ENCODE results near the gene NT5C2.

The NT5C2 gene

DNA sequence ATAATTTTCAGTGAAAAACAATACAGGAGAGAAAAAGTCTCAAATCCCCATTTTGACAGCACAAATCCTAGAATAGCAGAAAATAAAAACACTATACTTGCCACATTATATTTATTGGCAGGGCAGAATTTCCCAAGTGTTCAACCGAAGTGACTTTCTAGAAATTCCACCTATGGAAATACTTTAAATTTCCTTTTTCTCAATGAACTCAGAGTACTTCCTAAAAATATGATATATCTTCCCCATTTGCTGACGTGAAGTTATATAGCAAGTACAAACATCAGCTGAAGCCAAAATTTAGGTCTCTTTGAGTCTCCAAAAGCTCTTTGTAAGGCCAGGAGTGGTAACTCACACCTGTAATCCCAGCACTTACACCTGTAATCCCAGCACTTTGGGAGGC lies 83.3 kb downstream of the NT5C2 start:
- TF ChIP-seq, protein P1, sequence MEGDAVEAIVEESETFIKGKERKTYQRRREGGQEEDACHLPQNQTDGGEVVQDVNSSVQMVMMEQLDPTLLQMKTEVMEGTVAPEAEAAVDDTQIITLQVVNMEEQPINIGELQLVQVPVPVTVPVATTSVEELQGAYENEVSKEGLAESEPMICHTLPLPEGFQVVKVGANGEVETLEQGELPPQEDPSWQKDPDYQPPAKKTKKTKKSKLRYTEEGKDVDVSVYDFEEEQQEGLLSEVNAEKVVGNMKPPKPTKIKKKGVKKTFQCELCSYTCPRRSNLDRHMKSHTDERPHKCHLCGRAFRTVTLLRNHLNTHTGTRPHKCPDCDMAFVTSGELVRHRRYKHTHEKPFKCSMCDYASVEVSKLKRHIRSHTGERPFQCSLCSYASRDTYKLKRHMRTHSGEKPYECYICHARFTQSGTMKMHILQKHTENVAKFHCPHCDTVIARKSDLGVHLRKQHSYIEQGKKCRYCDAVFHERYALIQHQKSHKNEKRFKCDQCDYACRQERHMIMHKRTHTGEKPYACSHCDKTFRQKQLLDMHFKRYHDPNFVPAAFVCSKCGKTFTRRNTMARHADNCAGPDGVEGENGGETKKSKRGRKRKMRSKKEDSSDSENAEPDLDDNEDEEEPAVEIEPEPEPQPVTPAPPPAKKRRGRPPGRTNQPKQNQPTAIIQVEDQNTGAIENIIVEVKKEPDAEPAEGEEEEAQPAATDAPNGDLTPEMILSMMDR (IDR thresholded peaks at IDR 0.05): no peak
- no peak for TF ChIP-seq ZFX (IDR thresholded peaks at IDR 0.05; ENCODE audit: borderline replicate concordance)
- no peak overlapping the region for H3K27ac ChIP-seq

DNA sequence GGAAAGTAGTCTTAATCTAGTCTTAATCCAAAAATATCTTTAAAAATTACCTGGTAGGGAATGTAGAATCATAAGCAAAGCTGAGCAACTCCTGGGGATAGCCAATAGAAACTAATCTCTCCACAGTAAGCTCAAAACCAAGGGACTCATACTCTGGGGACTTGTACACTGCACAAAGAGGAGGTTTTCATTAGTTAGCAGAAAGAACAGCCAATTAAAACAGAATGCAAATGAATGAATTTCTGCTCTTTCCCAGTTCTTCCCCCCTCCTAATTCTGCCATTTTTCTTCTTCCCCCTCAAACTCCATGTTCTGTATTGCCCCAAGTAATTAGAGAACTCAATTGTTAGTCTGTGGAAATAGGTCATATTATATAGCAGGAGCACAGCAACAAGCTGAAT lies 86.5 kb downstream of the NT5C2 start:
- H3K27ac ChIP-seq: no peak overlapping the region
- no peak for TF ChIP-seq ZFX (IDR thresholded peaks at IDR 0.05; ENCODE audit: borderline replicate concordance)
- TF ChIP-seq, protein P1 (IDR thresholded peaks at IDR 0.05): no peak

DNA sequence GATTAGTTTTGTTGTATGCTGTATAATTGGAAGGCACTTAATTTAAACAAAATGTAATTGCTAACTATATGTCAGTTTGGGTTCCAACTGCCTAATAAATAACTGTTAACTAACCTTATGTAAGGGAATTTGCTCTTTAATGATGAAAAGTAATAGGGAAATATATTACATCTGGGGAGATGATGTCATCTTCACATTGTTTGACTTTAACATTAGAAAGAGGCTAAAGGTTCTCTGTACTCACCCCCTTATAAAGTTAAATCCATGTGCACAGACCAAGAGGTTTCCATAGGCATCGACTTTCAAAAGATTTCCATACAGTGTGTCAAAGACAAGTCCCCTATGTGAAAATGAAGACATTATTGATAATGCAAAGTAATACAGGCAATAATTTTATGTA lies 87.6 kb downstream of the NT5C2 start:
- TF ChIP-seq, protein P1 (IDR thresholded peaks at IDR 0.05): no peak
- TF ChIP-seq ZFX (IDR thresholded peaks at IDR 0.05; ENCODE audit: borderline replicate concordance): no peak
- no peak overlapping the region for H3K27ac ChIP-seq

DNA sequence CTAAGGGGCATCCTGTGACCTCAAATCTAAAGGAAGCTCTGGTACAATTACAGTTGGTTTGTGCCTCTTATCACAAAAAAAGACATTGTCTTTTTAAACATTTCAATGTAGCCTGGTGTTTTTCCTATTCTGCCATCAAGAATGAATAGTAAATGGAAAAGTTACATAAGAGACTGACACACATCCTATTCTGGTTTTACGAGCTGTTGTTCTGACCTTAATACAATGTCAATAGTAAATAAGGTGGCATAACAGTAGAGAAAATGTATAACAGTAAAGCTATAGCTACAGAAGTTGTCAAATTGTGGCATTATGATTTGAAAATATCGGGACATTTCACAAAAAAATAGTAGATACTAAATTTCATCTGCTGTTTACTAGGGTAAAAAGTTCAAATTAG lies 88.4 kb downstream of the NT5C2 start:
- TF ChIP-seq, protein P1 (IDR thresholded peaks at IDR 0.05): no peak
- no peak for TF ChIP-seq ZFX (IDR thresholded peaks at IDR 0.05; ENCODE audit: borderline replicate concordance)

DNA sequence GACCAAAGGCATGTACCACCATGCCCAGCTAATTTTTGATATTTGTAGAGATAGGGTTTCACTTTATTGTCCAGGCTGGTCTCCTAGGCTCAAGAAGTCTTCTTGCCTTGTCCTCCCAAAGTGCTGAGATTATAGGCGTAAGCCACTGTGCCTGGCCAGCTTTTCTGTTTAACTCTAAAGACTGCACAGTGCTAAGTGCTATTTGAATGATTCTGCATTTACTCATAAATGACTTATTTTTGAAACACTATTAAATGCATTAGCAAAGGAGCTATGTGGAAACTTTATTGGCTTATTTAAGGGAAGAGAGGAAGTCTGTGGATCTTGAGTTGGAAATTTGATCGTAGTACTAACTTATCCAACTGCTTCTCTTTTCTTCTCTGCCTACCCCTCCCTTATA lies 89.1 kb downstream of the NT5C2 start:
- no peak overlapping the region for H3K27ac ChIP-seq
- TF ChIP-seq, protein P1 (IDR thresholded peaks at IDR 0.05): no peak
- TF ChIP-seq ZFX (IDR thresholded peaks at IDR 0.05; ENCODE audit: borderline replicate concordance): no peak

More for the DNA sequence above, 88.4 kb downstream of the NT5C2 start:
- H3K27ac ChIP-seq: no peak overlapping the region

DNA sequence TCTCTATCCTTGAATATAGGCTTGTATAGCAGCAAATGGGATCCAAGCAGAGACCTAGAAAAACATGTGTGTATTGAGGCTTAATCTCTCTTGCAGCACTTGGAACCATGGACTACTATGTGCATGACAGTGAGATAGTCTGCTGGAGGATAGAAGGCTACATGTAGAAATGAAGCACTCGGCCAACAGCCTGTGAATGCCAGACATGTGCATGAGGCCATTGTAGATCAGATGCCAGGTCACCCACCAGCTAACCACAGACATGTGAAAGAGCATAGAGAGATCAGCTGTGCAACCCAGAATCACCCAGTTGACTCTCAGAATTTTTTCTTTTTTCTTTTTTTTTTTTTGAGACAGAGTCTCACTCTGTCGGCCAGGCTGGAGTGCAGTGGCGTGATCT lies 90.9 kb downstream of the NT5C2 start:
- H3K27ac ChIP-seq: no peak overlapping the region
- TF ChIP-seq, protein P1 (IDR thresholded peaks at IDR 0.05): no peak
- TF ChIP-seq ZFX (IDR thresholded peaks at IDR 0.05; ENCODE audit: borderline replicate concordance): no peak

DNA sequence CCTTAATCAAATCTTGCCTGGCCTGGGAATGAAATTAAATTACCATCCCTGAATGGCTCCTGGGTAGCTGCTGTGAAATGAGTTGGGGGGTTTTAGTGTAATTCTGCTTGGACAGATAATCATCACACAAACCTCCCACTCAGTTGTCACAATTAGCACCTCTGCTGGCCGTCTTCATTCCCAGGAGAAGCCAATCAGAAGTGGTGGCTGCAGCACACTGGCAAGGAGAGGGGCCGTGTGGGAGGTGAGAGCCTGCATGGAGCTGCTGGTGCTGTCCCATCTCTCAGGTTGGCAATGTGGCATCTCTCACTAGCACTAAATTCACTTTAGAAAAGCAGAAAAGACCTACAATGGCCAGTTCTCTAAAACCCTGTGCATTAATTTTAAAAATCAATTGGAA lies 92.5 kb downstream of the NT5C2 start:
- TF ChIP-seq ZFX (IDR thresholded peaks at IDR 0.05; ENCODE audit: borderline replicate concordance): no peak
- TF ChIP-seq, protein P1 (IDR thresholded peaks at IDR 0.05): no peak
- no peak overlapping the region for H3K27ac ChIP-seq
